Hematopoietic multipotent progenitor cell treated with erythropoietin and hydrocortisone succinate and interleukin-3 and kit ligand, for 6 days (in vitro differentiated cells): ENCODE results near the gene RARB.

Experiments used
- DNase-seq: peaks from one replicate; pipeline ENCODE4 v3.0.0-alpha.2; 2015

Gene RARB

GRCh38 chr3:25556447-25556846 lies 128.4 kb downstream of the RARB start:
- DNase-seq, result peak; percentile 7

GRCh38 chr3:25557694-25558093 lies 129.6 kb downstream of the RARB start:
- DNase-seq, result no peak

DNA sequence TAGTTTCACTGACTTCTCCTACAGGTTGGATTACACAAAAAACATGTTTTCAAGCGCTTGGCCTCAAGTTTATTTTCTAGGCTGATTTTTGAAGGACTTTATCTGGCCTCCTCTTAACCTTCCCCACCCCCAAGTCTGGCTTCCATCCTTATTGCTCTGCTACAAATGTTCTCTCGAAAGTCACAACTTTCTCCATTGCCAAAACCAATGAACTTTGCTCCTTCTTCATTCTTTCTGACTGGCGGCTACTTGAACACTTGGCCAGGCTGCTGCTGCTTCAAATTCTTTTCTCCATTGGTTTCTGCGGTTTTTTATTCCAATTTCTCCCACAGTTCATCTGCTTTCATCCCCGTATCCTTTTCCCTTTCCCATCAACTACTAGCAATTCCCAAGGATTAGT lies 130.1 kb downstream of the RARB start:
- DNase-seq, result no peak

DNA sequence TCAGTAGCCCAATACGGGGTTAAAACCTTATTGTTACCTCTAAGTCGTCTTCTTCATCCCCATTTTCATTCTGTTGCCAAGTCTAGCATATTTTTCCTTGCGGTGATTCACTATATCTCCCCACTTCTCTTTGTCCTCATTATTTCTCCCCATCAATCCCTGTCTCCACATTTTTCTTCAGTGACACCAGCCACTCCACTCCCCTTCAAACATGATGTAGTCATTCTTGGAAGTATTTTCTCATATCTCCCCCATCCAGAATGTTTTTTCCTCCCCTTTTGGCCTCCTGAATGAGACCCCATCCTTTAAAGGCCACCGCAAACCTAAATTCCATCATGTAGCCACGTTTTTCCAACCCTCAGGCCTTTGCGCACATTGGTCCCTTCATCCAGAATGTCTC lies 130.7 kb downstream of the RARB start:
- DNase-seq, result no peak

DNA sequence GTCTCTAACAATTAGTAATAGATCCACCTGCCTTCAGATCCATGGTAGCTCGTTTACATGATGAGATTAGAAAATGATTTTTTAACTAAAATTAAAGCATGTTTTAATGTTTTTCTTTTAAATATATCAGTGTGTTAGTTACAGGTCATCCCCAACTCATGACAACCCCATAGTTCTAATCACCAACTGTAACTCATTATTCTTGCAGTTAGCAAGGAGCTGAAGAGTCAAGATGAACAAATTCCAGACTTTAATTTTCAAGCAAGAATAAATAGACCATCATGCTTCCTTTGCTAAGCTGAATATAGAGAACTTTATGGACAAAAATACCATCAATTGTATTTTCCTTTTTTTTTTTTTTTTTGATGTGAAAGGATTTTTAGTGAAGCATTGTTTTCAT lies 135.5 kb downstream of the RARB start:
- DNase-seq, result no peak

DNA sequence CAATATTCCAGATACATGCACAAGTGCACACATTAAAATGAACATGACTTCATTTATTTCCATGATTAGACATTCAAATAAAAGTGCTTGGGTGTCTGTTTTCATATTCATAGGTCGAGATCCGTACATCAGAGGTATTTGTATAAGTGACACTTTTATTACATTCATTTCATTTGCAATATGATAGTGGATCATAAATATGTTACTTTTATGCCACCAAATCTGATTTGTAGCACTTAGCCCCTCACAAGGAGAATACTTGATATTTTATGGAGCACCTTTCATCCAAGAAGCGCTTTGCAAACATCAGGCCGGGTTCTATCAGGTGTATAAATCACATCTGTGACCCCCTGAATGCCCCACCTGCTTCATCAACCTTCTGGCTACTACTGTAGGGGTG lies 136.0 kb downstream of the RARB start:
- DNase-seq, result no peak

DNA sequence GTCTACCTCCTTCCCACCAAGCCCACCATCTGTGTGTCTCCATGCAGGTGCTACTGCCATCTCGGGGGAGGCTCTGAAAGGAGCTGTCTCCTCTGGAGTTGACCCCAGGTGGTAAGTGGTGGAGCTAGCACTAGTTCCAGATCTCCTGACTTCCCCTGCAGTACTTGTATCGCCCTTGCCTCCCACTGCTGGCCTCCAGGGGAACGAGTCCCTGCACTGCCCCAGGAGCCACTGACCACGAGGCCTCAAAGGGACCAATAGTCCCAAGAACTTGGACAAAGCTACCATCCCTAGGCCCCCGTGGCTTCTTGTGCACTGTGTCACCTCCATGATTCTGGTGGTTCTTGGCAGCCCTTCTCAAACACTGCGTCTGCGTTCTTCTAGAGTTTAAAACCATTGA lies 137.7 kb downstream of the RARB start:
- no peak for DNase-seq

GRCh38 chr3:25566358-25566920 lies 138.4 kb downstream of the RARB start:
- DNase-seq, result no peak

- no peak for DNase-seq
Observed at GRCh38 chr3:25567388-25567787, 139.3 kb downstream of the RARB start.

GRCh38 chr3:25567806-25568524 lies 139.9 kb downstream of the RARB start:
- DNase-seq, result no peak

GRCh38 chr3:25568525-25569078 lies 140.5 kb downstream of the RARB start:
- no peak for DNase-seq

DNA sequence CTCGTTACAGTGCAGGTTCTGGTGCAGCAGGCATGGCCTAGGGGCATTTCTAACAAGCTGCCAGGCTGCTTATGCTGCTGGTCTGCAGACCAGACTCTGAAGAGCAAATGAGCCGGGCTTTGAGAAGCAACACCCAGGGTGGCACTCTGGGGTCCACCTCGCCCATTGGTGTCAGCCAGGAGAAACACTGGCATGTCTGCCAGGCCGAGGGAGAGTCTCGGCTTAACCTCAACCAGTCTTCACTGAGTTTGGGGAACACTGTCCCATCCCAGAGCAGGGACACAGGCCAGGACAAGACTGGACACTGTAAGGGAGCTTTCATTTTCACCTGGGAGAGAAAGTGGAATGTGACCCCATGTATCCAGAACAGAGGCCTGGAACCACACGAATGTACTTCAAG lies 143.2 kb downstream of the RARB start:
- DNase-seq, result no peak

DNA sequence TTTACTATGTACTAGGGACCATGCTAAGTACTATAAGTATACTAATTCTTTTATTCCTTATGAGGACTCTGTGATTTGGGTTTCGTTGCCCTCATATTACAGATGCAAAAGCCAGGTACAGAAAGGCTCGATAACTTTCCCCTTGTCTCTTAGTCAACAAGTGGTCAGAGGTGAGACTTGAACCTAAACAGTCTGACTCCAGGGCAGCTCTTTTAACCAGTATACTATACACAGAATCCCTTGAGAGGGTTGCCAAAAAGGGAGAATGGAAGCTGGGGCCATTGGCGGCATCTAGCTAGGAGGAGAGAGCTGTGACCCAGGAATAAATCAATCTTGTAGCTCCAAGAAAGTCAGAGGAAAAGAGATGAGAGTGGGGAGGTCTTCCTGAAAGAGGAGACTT lies 144.3 kb downstream of the RARB start:
- no peak for DNase-seq

DNA sequence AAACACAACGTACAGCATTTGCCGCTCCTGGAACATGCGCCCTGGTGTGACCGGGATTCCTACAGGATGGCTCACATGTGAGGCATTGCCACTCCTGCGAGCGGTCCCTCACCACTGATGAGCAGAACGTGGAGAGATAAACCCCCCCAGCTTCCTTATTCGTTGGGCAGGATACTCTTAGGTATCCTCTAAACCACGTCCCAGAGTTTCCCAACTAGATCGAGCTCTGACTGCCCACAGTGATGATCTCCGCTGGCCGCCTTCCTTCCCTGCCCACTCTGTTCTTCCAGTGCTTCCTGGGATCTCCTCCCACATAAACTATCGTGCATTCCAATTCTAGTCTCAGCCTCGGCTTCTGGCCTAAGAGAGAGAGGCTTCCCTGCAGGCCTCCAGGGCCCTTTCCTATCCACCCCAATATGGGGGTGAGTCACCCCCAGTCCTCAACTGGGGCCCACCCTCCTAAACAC lies 144.9 kb downstream of the RARB start:
- no peak for DNase-seq

- no peak for DNase-seq
Observed at GRCh38 chr3:25573386-25574171, 145.5 kb downstream of the RARB start.

- DNase-seq, result no peak
Observed at GRCh38 chr3:25574172-25574765, 146.2 kb downstream of the RARB start.

GRCh38 chr3:25575001-25575400 lies 146.9 kb downstream of the RARB start:
- no peak for DNase-seq

DNA sequence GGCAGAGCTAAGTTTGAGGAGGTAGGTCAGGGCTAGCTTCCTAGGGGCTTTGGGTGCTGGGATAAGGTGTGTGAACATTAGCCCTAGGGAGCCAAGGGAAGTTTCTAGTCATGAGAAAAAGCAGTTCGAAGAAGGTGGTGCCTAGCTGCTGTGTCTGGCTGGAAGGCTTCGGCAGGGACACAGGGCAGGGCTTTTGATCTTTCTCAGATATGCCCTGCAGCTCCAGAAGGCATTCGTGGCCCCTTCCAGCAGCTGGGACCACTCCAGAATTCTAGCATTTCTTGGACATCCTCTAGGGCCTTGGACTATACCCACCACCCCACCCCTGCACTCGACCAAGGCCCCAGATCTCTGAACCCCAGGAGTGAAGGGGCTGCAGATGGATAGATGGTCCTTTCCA lies 148.1 kb downstream of the RARB start:
- DNase-seq, result no peak

DNA sequence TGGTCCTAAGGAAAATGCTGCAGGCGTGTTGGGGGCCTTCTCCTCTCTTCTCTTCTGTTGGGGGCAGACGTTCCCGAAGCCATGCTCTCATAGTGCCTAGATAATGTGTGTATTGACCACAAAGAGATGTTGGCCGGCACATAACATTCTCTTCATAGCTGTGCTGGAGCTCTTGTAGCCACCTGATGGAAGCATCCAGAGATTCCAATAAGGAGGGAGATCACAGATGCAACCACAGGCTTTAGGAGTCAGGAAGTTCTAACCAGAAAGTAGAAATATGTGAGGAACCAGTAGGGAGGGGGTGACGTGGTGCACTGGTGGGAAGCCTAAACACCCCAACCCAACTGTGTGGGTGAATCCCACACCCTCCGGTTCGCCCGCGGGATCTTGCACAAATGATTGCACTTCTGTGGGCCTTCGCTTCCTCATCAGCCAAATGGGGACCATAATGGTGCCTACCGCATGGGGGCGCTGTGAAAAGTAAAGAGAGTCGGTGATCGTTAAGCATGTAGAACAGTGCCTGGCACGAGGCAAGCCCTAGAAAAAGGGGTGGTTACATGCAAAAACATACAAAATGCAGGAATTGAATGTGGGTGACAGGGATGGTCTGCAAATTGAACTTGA lies 148.9 kb downstream of the RARB start:
- no peak for DNase-seq

DNA sequence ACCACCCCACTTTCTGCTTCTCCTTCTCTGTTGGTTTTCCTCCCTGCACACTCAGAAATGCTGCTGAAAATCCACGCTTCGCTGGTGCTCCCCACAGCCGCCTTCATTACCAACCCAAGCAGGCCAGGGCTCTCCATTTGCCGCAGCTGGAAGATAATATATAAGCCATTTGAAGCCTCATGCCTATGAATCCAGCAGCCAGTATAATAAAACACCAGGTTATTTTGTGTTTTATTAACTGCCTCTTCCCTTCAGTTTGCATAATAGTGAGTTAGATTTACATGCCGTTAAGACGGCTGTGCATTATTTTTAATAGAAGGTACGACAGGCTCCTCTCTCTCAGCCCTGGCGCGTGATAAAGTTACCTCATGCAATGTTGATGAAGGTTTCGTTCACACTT lies 150.0 kb downstream of the RARB start:
- DNase-seq, result no peak

DNA sequence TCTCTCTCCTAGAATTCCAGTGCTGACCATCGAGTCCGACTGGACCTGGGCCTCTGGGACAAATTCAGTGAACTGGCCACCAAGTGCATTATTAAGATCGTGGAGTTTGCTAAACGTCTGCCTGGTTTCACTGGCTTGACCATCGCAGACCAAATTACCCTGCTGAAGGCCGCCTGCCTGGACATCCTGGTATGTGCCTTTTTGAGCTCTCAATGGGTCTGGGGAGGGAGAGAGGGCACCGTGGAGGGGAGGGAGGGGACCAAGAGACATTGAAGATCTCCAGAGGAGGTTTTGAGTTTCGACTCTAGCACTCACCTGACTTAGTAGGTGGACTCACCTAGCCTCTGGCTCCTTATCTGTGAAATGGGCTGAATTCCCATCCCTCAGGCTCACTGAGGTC lies 152.5 kb downstream of the RARB start:
- no peak for DNase-seq

- DNase-seq, result no peak
Observed at GRCh38 chr3:25581335-25581734, 153.3 kb downstream of the RARB start.

DNA sequence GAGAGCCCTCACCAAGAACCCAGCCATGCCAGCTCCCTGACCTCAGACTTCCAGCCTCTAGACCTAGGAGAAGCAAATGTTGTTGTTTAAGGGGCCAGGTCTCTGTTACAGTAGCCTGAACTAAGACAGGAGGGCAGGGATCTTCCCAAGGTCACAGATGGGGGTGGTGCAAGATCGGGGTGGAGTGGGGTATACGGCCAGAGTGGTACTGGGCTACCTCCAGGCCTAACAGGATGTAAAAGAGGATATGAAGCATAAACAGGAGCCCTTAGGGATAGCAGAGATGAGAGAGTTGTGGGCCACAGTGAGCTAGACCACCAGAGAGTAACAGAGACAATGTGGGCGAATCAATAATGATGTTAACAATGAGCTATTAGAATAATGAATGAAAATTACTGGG lies 153.8 kb downstream of the RARB start:
- no peak for DNase-seq
